Mesenchymal stem cell (in vitro differentiated cells and primary cell): ENCODE results near the gene KXD1.
A peak's percentile ranks its signal among the peaks of the same experiment; 100 is the strongest.

Experiments
- DNase-seq: peaks from one replicate; pipeline ENCODE4 v3.0.0-alpha.2; 2013
- H2AFZ ChIP-seq: one replicate; pipeline ENCODE4 v1.6.1; 2013; ENCODE audit warnings: low read depth, mild to moderate bottlenecking, control low read depth, inconsistent platforms, low read length, moderate library complexity
- H2AK5ac ChIP-seq: 2 replicates; pipeline ENCODE4 v1.6.1; 2013; ENCODE audit warnings: low read length, moderate library complexity, mild to moderate bottlenecking, inconsistent platforms; ENCODE audit not compliant: severe bottlenecking
- H2BK120ac ChIP-seq: one replicate; pipeline ENCODE4 v1.6.1; 2013; ENCODE audit warnings: low read depth, mild to moderate bottlenecking, inconsistent platforms, low read length, moderate library complexity
- H2BK12ac ChIP-seq, 2 experiments: one replicate each; pipeline ENCODE4 v1.6.1; 2013; ENCODE audit warnings: inconsistent platforms in 2 of 2, low read length in 2 of 2, mild to moderate bottlenecking in 2 of 2, moderate library complexity in 2 of 2, control low read depth in 1 of 2
- H2BK15ac ChIP-seq: one replicate; pipeline ENCODE4 v1.6.1; 2013; ENCODE audit warnings: mild to moderate bottlenecking, low read depth, inconsistent platforms; ENCODE audit not compliant: poor library complexity, severe bottlenecking
- H2BK5ac ChIP-seq: 2 replicates; pipeline ENCODE4 v1.6.1; 2013; ENCODE audit warnings: low read depth, mild to moderate bottlenecking, low read length, control low read depth, inconsistent platforms; ENCODE audit not compliant: poor library complexity, severe bottlenecking
- H3K14ac ChIP-seq, 2 experiments: one replicate each; pipeline ENCODE4 v1.6.1; 2013; ENCODE audit warnings: inconsistent platforms in 2 of 2, low read length in 2 of 2, control low read depth in 1 of 2, mild to moderate bottlenecking in 1 of 2, moderate library complexity in 1 of 2
- H3K18ac ChIP-seq, 2 experiments: one replicate each; pipeline ENCODE4 v1.6.1; 2013; ENCODE audit warnings: inconsistent platforms in 2 of 2, low read length in 2 of 2, control low read depth in 1 of 2, low read depth in 1 of 2, mild to moderate bottlenecking in 1 of 2
- H3K23ac ChIP-seq, 2 experiments: one replicate each; pipeline ENCODE4 v1.6.1; 2013; ENCODE audit warnings: inconsistent platforms in 2 of 2, low read length in 2 of 2, mild to moderate bottlenecking in 2 of 2, moderate library complexity in 2 of 2, control low read depth in 1 of 2
- H3K27ac ChIP-seq: 2 replicates; pipeline ENCODE4 v1.5.1; 2013; ENCODE audit warnings: mild to moderate bottlenecking, moderate library complexity, low read length, control low read depth, inconsistent platforms; ENCODE audit not compliant: poor library complexity, severe bottlenecking
- H3K27me3 ChIP-seq, 2 experiments: 2 replicates each; pipeline versions ENCODE4 v1.6.1 to v1.7.0; 2013; ENCODE audit warnings: low read length in 2 of 2, mild to moderate bottlenecking in 2 of 2, moderate library complexity in 2 of 2, control low read depth in 1 of 2, inconsistent platforms in 1 of 2; ENCODE audit not compliant: control insufficient read depth in 1 of 2, insufficient read depth in 1 of 2
- H3K36me3 ChIP-seq, 2 experiments: 2 replicates each; pipeline versions ENCODE4 v1.6.1 to v1.7.0; 2013; ENCODE audit warnings: low read length in 2 of 2, control low read depth in 1 of 2, inconsistent platforms in 1 of 2, low read depth in 1 of 2, mild to moderate bottlenecking in 1 of 2; ENCODE audit not compliant: insufficient read depth in 2 of 2, control insufficient read depth in 1 of 2
- H3K4ac ChIP-seq, 2 experiments: one replicate each; pipeline ENCODE4 v1.6.1; 2013; ENCODE audit warnings: inconsistent platforms in 2 of 2, low read length in 2 of 2, mild to moderate bottlenecking in 2 of 2, moderate library complexity in 2 of 2, control low read depth in 1 of 2, low read depth in 1 of 2
- H3K4me1 ChIP-seq: 2 replicates; pipeline ENCODE4 v1.6.1; 2013; ENCODE audit warnings: low read depth, low read length, control low read depth; ENCODE audit not compliant: control insufficient read depth, insufficient read depth
- H3K4me2 ChIP-seq: 2 replicates; pipeline ENCODE4 v1.6.1; 2013; ENCODE audit warnings: low read length, mild to moderate bottlenecking, inconsistent platforms; ENCODE audit not compliant: poor library complexity, severe bottlenecking
- H3K4me3 ChIP-seq, 2 experiments: 2 replicates each; pipeline versions ENCODE4 v1.5.1 to v1.7.0; 2013; ENCODE audit warnings: low read length in 2 of 2, mild to moderate bottlenecking in 2 of 2, control low read depth in 1 of 2, low read depth in 1 of 2; ENCODE audit not compliant: insufficient read depth in 1 of 2
- H3K79me1 ChIP-seq: replicated peaks from 2 replicates; pipeline ENCODE4 v1.6.1; 2013; ENCODE audit warnings: mild to moderate bottlenecking, control low read depth, low read length, inconsistent platforms; ENCODE audit not compliant: poor library complexity, severe bottlenecking
- H3K9ac ChIP-seq: 2 replicates; pipeline ENCODE4 v1.7.0; 2013; ENCODE audit warnings: mild to moderate bottlenecking, low read length, moderate library complexity
- H3K9me3 ChIP-seq: 2 replicates; pipeline ENCODE4 v1.7.0; 2013; ENCODE audit warnings: mild to moderate bottlenecking, low read length; ENCODE audit not compliant: control insufficient read depth
- H4K8ac ChIP-seq: one replicate; pipeline ENCODE4 v1.6.1; 2013; ENCODE audit warnings: inconsistent platforms, mild to moderate bottlenecking, low read length, moderate library complexity
- H4K91ac ChIP-seq: one replicate; pipeline ENCODE4 v1.6.1; 2013; ENCODE audit warnings: mild to moderate bottlenecking, low read length, inconsistent platforms
- WGBS: methylation state at CpG from one replicate; pipeline ENCODE4 v1.1.7; 2013; ENCODE audit warnings: mixed read lengths; 5-methylcytosine and 5-hydroxymethylcytosine counted together

The KXD1 gene

GRCh38 chr19:18601875-18602274, 44.2 kb downstream of the KXD1 start:
- 80% methylated on average over 2 of the region's 4 CpGs for WGBS
- no peak overlapping the region for H3K4ac ChIP-seq

GRCh38 chr19:18603255-18603957, 45.7 kb downstream of the KXD1 start:
- Histone ChIP-seq H3K4ac (no peak overlapping the region), H3K18ac (peak overlapping the region in 1 of 2 experiments; percentile 37), H2AK5ac (no peak overlapping the region), H2BK5ac (no peak overlapping the region), H3K27ac (no peak overlapping the region), H3K36me3 (no peaks in the 10 kb centered on the region), H3K23ac (peak overlapping the region in 1 of 2 experiments; percentile 47), H2AFZ (no peak overlapping the region), H3K27me3 (peaks cover 31 to 65% of the 10 kb centered on the region in 2 experiments), H3K4me2 (peak overlapping the region; percentile 9), H3K79me1 (no peaks in the 10 kb centered on the region), H3K4me1 (peaks cover 26% of the 10 kb centered on the region), H3K9me3 (no peaks in the 10 kb centered on the region), H3K14ac (no peak overlapping the region), H2BK12ac (no peak overlapping the region), H3K4me3 (peak overlapping the region in 1 of 2 experiments; percentile 33), H4K8ac (no peak overlapping the region), H4K91ac (no peak overlapping the region), H3K9ac (no peak overlapping the region), H2BK120ac (no peak overlapping the region), H2BK15ac (no peak overlapping the region)
- WGBS = 5% methylated on average over 25 of the region's 32 CpGs
- peak; percentile 64 for DNase-seq

More at GRCh38 chr19:18601875-18602274, 44.2 kb downstream of the KXD1 start:
- Histone ChIP-seq H2AK5ac (no peak overlapping the region), H3K4me3 (no peak overlapping the region), H3K18ac (no peak overlapping the region), H2BK12ac (no peak overlapping the region), H3K4me1 (peaks cover 18% of the 10 kb centered on the region), H3K9ac (no peak overlapping the region), H3K36me3 (no peaks in the 10 kb centered on the region), H3K14ac (no peak overlapping the region), H2BK15ac (no peak overlapping the region), H4K8ac (no peak overlapping the region), H3K27ac (no peak overlapping the region), H2BK120ac (no peak overlapping the region), H3K9me3 (no peaks in the 10 kb centered on the region), H2AFZ (no peak overlapping the region), H3K27me3 (peaks cover 18 to 56% of the 10 kb centered on the region in 2 experiments), H3K4me2 (no peak overlapping the region), H3K23ac (no peak overlapping the region), H4K91ac (no peak overlapping the region), H2BK5ac (no peak overlapping the region), H3K79me1 (no peaks in the 10 kb centered on the region)
- no peak for DNase-seq

GRCh38 chr19:18603958-18604819, 46.5 kb downstream of the KXD1 start:
- DNase-seq = no peak
- Histone ChIP-seq H3K4me2 (no peak overlapping the region), H2BK12ac (no peak overlapping the region), H4K8ac (no peak overlapping the region), H4K91ac (no peak overlapping the region), H3K9ac (no peak overlapping the region), H2BK15ac (peak overlapping the region; percentile 82), H2AK5ac (no peak overlapping the region), H3K4ac (no peak overlapping the region), H2BK120ac (no peak overlapping the region), H3K4me3 (no peak overlapping the region), H3K79me1 (no peaks in the 10 kb centered on the region), H3K14ac (no peak overlapping the region), H3K4me1 (peaks cover 26% of the 10 kb centered on the region), H3K9me3 (no peaks in the 10 kb centered on the region), H2AFZ (no peak overlapping the region), H3K23ac (no peak overlapping the region), H2BK5ac (no peak overlapping the region), H3K27me3 (peaks cover 39 to 67% of the 10 kb centered on the region in 2 experiments), H3K18ac (no peak overlapping the region), H3K27ac (no peak overlapping the region), H3K36me3 (no peaks in the 10 kb centered on the region)
- WGBS = 4% methylated on average over 17 of the region's 26 CpGs

- WGBS = 14% methylated on average over 6 of the region's 10 CpGs
- no peak overlapping the region for H3K4ac ChIP-seq
- no peak overlapping the region for H3K23ac ChIP-seq
- H3K79me1 ChIP-seq = no peaks in the 10 kb centered on the region
- H3K4me3 ChIP-seq = no peak overlapping the region
- H3K27me3 ChIP-seq = peaks cover 39 to 67% of the 10 kb centered on the region in 2 experiments
- H2BK120ac ChIP-seq = no peak overlapping the region
- H3K36me3 ChIP-seq = no peaks in the 10 kb centered on the region
- H3K14ac ChIP-seq = no peak overlapping the region
- H2BK5ac ChIP-seq = no peak overlapping the region
- no peak overlapping the region for H3K18ac ChIP-seq
- H2BK12ac ChIP-seq = no peak overlapping the region
- no peak overlapping the region for H2BK15ac ChIP-seq
- H3K27ac ChIP-seq = no peak overlapping the region
- H4K8ac ChIP-seq = no peak overlapping the region
- H3K9me3 ChIP-seq = no peaks in the 10 kb centered on the region
- peaks cover 26% of the 10 kb centered on the region for H3K4me1 ChIP-seq
- no peak overlapping the region for H4K91ac ChIP-seq
- no peak overlapping the region for H2AK5ac ChIP-seq
- no peak overlapping the region for H2AFZ ChIP-seq
- no peak for DNase-seq
- H3K4me2 ChIP-seq = no peak overlapping the region
- no peak overlapping the region for H3K9ac ChIP-seq
These were observed 47.1 kb downstream of the KXD1 start for GRCh38 chr19:18604820-18605159.
